NCI-H2107 (cell line): ENCODE results near the gene TPM2.

Experiments
- DNase-seq: peaks from one replicate; lab custom pipeline; 2025; lab: John Stamatoyannopoulos, UW

TPM2 gene

DNA sequence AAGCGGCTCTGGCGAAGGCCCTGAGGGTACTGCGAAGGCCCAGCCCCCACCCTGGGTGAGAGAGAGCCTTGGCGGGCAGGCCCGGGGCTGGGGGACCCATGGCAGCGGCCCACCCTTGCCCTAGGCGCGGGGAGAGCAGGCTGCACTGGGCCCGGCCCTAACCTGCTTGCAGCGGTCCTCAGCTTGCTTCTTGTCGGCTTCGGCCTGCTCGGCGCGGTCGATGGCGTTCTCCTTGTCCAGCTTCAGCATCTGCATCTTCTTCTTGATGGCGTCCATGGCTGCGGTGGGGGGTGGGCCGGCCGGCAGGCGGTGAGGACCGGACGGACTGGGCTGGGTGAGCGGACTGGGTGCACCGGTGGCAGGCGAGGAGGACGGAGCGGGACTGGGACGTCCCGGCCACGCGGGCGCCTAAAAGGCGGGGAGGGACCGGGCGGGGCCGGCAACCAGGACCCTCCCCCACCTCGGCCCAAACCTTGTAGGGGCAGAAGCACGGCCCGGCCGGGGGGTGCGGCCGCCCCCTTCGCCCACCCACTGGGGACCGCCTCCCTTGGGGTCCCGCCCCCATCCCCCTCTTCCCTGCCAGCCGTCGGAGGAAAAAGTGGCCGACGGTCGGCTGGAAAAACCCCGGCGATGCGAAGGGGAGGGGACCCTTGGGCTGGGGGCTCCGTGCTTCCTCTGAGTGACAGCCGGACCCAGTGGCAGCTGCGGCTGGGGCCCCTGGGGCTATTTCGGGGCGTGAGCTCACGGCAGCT lies at the start of gene TPM2:
Gene TPM2 (minus strand): TSS at position 384 of the 752 bp plus-strand sequence. CDS start 108 bp downstream, at position 276.
- DNase-seq, result no peak

DNA sequence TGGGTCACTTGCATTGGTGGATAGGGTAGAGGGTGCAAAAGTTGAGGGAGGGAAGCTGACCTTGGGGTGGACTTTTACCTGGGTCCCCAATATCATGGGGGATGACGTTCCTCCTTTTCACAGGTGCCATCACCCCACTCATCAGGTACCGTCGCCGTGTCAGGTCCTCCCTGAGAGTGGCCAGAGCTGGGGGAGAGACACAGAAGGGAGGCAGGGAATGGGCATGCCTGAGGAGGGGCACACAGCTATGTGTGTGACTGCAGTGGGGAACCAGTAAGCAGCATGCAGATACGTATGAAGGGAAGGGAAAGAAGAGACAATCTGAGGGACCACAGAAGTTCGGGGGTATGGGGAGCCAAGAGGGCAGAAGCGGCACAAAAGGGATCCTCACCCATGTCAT lies 49.2 kb upstream of the TPM2 start:
- no peak for DNase-seq

DNA sequence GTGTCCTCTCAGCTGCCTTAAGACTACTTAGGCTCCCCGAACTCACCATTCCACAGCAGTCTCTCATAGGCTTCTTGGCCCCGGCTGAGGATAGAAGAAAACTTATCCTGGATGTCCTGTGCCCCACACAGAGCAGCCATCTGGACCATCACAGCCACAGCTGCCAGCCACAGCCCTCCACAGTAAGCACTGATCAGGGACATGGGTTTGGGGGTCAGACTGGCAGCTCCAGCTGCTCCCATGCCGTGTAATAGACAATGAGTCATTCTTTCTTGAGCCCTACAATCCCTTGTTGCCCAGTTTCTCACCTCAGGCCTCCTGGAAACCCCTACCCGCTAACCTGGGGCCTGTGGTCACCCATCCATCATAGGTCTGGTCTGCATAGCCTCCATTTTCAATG lies 48.5 kb upstream of the TPM2 start:
- no peak for DNase-seq

GRCh38 chr9:35737143-35737542 lies 47.4 kb upstream of the TPM2 start:
- no peak for DNase-seq

DNA sequence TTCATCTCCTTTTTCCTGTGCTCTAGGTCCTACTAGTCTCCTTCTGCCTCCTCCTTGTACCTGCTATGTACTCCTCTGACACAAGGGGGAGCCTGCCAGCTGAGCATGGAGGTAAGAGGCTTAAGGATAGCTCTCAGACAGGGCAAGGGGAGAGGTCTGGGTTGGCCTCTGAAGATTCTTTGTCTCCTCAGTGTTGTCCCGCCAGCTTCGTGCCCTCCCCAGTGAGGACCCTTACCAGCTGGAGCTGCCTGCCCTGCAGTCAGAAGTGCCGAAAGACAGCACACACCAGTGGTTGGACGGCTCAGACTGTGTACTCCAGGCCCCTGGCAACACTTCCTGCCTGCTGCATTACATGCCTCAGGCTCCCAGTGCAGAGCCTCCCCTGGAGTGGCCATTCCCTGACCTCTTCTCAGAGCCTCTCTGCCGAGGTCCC lies 46.5 kb upstream of the TPM2 start:
- DNase-seq, result peak; percentile 39

DNA sequence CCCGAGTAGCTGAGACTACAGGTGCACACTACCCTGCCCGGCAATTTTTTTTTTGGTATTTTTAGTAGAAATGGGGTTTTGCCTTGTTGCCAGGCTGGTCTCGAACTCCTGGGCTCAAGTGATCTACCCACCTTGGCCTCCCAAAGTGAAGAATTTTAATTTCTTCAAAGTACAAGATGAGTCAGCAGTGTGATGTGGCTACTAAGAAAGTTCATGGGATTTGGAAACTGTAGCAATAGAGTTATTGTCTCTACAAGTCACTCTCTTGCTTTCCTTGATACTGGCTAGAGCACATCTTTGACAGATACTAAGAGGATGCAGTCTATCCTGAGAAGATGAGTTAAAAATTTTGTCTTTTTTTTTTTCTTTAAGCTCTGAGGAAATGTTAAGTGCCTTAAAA lies 44.4 kb upstream of the TPM2 start:
- no peak for DNase-seq

- peak; percentile 8 for DNase-seq
These were observed 43.2 kb upstream of the TPM2 start for GRCh38 chr9:35732800-35733541.

DNA sequence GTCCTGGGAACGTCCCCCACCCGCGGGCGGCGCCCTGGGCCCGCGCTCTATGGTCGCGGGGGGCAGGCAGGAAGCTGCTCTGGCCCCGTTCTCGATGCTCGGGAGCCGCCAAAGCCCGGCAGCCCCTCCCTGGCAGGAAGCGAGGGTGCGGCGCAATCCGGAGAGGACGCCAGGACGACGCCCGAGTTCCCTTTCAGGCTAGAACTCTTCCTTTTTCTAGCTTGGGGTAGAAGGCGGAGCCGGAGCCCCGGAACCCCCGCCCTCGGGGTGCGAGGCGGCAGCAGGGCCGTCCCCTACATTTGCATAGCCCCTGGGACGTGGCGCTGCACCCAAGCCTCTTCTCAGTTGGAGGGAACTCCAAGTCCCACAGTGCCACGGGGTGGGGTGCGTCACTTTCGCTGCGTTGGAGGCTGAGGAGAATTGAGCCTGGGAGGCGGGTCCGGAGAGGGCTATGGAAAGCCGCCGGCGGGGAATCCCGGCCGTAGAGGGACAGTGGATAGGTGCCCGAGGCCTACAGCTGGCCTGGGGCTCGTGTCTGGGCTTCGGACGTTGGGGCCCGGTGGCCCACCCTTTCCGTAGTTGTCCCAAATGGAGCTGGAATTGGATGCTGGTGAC lies 42.6 kb upstream of the TPM2 start, which contains the start of the genes CREB3 and TLN1:
Gene CREB3 (plus strand): TSS at position 482 of the 615 bp plus-strand sequence. CDS start 107 bp downstream, at position 589.
Gene TLN1 (minus strand): TSS at position 11 of the 615 bp plus-strand sequence. CDS start 6,501 bp downstream, outside the sequence.
- peak; percentile 94 for DNase-seq

DNA sequence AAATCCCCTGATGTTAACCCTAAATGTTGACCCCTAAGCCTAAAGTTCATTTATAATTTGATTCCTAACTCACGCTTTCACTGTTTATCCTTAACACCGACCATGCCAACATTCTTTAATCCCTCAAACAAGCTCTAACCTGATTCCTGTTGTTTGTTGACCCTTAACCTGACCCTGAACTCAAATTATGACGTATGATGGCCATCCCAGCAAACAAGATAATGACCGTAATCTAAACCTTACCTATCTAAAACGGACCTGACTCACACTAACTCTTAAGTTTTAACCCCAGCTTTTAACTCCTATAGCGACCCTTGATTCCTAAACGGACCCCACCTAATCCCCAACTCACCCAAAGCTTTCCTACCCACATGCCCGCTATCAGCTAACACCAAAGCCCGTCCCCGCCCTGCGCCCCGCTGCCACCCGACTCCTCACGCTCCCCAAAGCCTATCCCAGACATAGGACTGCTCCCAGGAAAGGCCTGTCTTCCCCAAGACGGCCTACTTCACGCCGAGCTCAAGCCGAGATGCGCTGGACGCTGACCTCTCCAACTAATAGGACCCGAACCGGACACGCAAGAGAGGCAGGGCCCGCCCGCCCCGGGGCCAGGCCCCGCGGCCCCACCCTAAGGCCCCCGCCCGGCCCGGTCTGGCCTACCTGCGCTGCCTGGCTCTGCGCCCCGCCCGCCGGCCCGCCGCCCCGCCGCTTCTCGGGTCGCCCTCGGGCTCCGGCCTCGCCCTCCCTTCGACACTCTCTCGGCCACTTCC lies 41.9 kb upstream of the TPM2 start:
- DNase-seq, result no peak

DNA sequence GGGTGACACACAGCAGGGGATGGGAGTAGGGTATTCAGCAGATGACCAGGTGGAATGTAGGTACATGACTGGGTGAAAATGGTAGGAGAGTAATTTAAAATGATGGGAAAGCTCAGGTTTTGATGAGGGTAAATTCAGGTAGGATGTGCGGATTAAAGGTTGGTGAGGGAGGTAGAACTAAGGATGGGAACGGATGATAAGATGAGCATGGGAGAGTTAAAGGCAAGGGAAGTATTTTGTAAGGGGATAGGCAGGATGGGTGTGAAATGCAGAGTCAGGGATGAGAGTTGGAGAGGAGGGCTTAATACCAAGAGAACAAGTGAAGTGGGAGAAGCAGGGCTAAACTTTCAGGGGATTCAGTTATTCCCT lies 40.7 kb upstream of the TPM2 start:
- DNase-seq, result no peak

GRCh38 chr9:35729700-35730485 lies 40.2 kb upstream of the TPM2 start:
- DNase-seq, result peak; percentile 27

- no peak for DNase-seq
These were observed 39.4 kb upstream of the TPM2 start for GRCh38 chr9:35729101-35729500.

DNA sequence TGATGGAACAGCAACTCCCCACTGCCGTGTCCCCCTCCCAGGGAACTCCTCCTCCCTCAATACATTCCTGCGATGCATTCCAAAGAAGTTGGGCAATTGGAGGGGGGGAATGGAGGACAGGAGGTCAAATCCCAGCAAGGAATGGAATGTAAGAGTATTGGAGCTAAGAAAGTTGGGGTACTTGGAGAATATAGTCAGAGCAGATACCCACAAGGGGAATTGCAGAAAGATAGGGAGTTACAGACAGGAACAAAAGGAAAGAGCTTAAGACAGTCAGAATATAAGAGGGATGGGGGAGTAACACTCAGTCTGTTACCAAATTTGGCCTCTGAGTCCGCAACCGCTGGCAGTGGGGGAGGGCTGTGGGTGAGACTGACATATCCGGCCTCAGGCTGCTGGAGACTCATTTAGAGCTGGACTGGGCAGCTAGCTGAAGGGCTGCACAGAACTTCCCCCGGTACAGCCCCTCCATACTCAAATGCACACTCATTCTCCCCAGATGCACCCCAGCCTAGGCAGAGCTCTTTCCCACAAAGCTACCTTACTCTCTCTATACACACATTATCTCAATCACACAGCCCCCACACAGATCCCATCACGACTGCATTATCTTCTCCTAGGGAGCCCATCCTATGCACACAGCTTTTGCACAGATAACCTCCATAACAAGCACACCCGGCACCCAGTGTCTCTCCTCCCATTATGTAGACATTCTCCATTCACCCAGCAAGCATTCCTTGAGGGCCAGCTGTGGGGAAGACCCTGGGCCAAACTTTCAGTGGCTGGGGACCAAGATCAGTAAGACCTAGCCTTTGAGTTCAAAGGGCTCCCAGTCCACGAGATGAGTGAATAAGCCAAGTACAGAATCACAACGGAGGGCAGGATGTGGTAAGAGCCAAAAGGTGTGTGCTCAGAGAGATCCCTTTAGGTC lies 38.6 kb upstream of the TPM2 start:
- no peak for DNase-seq

DNA sequence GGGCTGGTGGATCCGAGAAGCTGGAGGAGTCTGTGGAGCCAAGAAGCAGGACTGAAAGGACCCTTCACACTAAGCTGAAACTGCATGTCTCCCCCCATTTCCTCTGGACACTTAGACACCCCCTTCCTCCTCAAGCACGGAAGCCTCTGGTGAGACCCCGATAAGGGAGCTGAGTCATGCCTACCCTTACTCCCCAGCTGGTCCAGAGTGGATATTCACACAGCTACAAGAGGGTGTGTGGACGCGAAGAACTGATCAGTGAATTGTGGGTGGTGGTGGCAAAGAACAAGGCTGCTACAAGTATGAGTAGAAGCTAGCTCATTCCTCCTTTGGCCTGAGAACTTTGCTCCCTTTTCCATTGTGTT lies 37.9 kb upstream of the TPM2 start:
- DNase-seq, result no peak

GRCh38 chr9:35726931-35727330 lies 37.2 kb upstream of the TPM2 start:
- no peak for DNase-seq

DNA sequence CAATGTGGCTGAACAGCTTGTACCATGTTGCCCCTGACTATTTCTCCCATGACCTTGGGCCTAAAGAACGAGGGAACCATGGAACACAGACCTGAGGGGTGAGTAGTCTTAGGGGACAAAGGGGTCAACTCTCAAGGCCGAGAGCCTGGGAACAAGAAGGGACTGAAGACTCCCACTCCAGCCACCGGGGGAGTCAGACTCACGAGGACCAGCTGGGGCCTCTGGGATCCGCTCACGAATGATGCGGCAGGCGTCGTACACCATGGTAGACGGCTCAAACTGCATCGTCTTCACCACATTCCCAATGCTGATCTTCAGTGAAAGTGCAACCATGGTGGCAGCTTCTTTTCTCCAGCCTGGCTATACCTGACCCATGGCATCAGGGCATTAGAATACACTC lies 35.6 kb upstream of the TPM2 start:
- DNase-seq, result no peak

DNA sequence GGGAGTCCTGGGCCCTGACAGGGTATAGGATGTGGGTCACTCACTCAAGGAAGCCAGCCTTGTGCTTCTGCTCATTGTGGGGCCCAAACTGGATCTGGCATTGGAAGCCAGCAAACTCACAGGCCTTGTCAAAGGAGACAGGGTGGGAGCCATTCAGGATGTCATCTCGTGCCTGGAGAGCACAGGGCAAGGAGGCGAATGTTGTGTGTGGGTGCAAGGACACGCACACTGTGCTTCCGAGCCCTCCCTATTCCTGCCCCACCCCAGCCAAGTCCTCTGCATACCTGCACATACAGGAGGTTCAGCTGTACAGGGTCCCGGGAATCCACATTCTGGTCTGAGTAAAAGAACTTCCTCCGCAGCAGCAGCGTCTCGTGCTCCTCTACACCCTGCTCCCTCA lies 34.2 kb upstream of the TPM2 start:
- no peak for DNase-seq

DNA sequence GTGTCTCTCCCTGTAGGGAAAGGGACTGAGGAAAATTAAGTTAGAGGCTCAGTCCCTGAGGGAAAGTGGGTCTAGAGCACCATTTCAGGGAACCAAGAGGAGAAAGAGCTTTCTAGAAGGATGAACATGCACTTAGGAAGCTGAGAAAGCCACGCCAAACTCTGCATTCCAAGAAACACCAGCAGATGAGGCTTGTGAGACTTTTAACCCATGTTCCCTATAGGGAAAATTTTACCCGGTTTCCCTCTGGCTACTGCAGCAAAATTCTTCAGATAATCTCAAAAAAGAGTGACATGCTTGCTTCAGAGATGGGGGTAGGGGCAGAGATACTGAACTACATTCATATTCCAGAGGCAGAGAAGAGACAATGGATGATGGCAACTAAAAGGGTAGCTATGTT lies 33.7 kb upstream of the TPM2 start:
- DNase-seq, result no peak

DNA sequence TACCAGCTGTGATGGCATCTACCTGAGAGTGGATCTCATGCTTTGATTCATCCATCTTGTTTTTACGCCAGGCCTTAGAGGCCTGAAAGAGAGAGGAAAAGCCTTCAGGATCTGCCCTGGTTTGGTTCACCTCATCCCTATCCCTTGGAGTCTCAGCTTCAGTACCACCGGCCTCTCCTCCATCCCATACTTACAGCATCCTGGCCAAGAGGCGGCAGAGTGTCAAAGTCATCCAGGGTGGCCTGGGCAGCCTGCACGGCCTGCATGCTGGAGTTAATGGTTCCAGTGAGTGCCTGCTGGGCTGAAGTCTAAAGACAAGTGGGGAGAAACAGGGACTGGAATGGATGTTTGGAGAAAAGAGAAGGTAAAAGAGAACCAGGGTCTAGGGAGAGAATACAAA lies 29.8 kb upstream of the TPM2 start:
- DNase-seq, result no peak
